ENCODE data around the gene PRKAG2. TPM values are rescaled to one million over a fixed set of nuclear protein-coding genes. Genes with fewer than 3 reads are reported as not detected.

Gene PRKAG2
- total and polyA plus RNA-seq, 2 of the 13 experiments (the other 11 are each of a cell fraction or from before 2014, with no cell fraction given): 0.90 to 1.3 TPM

DNA sequence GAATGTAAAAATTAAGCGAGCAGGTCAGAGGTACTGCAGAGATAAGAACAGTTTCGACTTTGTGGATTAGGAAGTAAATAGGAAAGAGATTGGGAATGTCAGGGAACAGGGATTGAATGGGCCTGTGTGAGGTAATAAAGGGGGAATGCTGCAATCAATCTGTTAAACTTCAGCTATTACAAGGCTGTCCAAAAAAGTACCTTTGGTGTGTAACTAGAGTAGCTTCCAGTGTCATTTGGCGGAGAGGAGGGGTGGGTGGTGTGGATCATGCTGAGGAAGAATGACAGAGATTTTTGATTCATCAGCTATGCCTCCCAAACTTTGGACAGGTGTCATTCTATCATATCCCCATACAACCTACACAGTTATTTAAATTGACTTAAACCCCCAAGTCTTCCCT lies 229.0 kb downstream of the PRKAG2 start:
- no peak overlapping the region for H2AFZ ChIP-seq (ENCODE audit: low read length)
- in situ Hi-C loops (cut with HindIII; ENCODE audit: extremely low pct_ligation_motif_present, low pct_unique_long_range_greater_than_20kb): no loop called here
- FAIRE-seq: no peak

More for the DNA sequence above, 229.0 kb downstream of the PRKAG2 start:
- no peaks in the 10 kb centered on the region for H3K9me3 ChIP-seq (ENCODE audit: low read length)
- no peaks in the 10 kb centered on the region for H3K79me2 ChIP-seq (ENCODE audit: insufficient read depth, low read length)
- no peak overlapping the region for H3K9ac ChIP-seq (ENCODE audit: insufficient read depth, low read depth, low read length)
- no peak for TF ChIP-seq ZNF766 (CRISPR knock-in tag; IDR thresholded peaks at IDR 0.05; ENCODE audit: borderline replicate concordance)
- TF ChIP-seq NR2F6 (IDR thresholded peaks at IDR 0.05): no peak
- TF ChIP-seq NR2F6 (CRISPR knock-in tag; IDR thresholded peaks at IDR 0.05): no peak
- no peak for TF ChIP-seq KAT2B (IDR thresholded peaks at IDR 0.05; ENCODE audit: borderline replicate concordance, low read depth, low read length)
- TF ChIP-seq, protein P1, sequence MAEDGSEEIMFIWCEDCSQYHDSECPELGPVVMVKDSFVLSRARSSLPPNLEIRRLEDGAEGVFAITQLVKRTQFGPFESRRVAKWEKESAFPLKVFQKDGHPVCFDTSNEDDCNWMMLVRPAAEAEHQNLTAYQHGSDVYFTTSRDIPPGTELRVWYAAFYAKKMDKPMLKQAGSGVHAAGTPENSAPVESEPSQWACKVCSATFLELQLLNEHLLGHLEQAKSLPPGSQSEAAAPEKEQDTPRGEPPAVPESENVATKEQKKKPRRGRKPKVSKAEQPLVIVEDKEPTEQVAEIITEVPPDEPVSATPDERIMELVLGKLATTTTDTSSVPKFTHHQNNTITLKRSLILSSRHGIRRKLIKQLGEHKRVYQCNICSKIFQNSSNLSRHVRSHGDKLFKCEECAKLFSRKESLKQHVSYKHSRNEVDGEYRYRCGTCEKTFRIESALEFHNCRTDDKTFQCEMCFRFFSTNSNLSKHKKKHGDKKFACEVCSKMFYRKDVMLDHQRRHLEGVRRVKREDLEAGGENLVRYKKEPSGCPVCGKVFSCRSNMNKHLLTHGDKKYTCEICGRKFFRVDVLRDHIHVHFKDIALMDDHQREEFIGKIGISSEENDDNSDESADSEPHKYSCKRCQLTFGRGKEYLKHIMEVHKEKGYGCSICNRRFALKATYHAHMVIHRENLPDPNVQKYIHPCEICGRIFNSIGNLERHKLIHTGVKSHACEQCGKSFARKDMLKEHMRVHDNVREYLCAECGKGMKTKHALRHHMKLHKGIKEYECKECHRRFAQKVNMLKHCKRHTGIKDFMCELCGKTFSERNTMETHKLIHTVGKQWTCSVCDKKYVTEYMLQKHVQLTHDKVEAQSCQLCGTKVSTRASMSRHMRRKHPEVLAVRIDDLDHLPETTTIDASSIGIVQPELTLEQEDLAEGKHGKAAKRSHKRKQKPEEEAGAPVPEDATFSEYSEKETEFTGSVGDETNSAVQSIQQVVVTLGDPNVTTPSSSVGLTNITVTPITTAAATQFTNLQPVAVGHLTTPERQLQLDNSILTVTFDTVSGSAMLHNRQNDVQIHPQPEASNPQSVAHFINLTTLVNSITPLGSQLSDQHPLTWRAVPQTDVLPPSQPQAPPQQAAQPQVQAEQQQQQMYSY (CRISPR knock-in tag; IDR thresholded peaks at IDR 0.05): no peak
- TF ChIP-seq AKAP8 (CRISPR knock-in tag; IDR thresholded peaks at IDR 0.05): no peak
- TF ChIP-seq REL (CRISPR knock-in tag; conservative IDR thresholded peaks at IDR 0.05): no peak
- TF ChIP-seq ZNF180 (CRISPR knock-in tag; IDR thresholded peaks at IDR 0.05; ENCODE audit: borderline replicate concordance, low read depth): no peak
- no peak for TF ChIP-seq DPF2 (CRISPR knock-in tag; IDR thresholded peaks at IDR 0.05; ENCODE audit: borderline replicate concordance, low read depth)
- no peak for TF ChIP-seq FOXC1 (CRISPR knock-in tag; IDR thresholded peaks at IDR 0.05; ENCODE audit: borderline replicate concordance)
- no peak for TF ChIP-seq ZNF749 (CRISPR knock-in tag; IDR thresholded peaks at IDR 0.05; ENCODE audit: borderline replicate concordance)
- TF ChIP-seq, protein P2, sequence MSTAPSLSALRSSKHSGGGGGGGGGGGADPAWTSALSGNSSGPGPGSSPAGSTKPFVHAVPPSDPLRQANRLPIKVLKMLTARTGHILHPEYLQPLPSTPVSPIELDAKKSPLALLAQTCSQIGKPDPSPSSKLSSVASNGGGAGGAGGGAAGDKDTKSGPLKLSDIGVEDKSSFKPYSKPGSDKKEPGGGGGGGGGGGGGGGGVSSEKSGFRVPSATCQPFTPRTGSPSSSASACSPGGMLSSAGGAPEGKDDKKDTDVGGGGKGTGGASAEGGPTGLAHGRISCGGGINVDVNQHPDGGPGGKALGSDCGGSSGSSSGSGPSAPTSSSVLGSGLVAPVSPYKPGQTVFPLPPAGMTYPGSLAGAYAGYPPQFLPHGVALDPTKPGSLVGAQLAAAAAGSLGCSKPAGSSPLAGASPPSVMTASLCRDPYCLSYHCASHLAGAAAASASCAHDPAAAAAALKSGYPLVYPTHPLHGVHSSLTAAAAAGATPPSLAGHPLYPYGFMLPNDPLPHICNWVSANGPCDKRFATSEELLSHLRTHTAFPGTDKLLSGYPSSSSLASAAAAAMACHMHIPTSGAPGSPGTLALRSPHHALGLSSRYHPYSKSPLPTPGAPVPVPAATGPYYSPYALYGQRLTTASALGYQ (CRISPR knock-in tag; IDR thresholded peaks at IDR 0.05): no peak
- no peak for TF ChIP-seq PTBP1 (IDR thresholded peaks at IDR 0.05; ENCODE audit: low read depth, low read length, poor library complexity, severe bottlenecking)
- H3K27me3 ChIP-seq (ENCODE audit: control insufficient read depth in 1 of 2, insufficient read depth in 2 of 2, low read length in 2 of 2): peaks cover 0 to 8% of the 10 kb centered on the region in 2 experiments; a peak in 1 of 5 replicates
- ATAC-seq: no peak
- BruUV-seq (replicated peaks): no TSS peak
- no peak overlapping the region for H3K4me3 ChIP-seq (replicated peaks in 1 of 3; ENCODE audit: insufficient read depth in 1 of 3, low read depth in 2 of 3, low read length in 3 of 3)
- CTCF ChIA-PET (ENCODE audit: low intra/inter-chr PET ratio, low total read pairs): no interaction called here
- no peaks in the 10 kb centered on the region for H3K36me3 ChIP-seq (replicated peaks in 1 of 2; ENCODE audit: control insufficient read depth in 1 of 2, insufficient read depth in 2 of 2, low read length in 2 of 2)
- DNase-seq (ENCODE audit: low spot score): no peak
- POLR2A ChIA-PET: no interaction called here
- 20% methylated on average over 3 of the region's 3 CpGs for WGBS (ENCODE audit: low lambda C conversion rate)
- H3K4me1 ChIP-seq (ENCODE audit: insufficient read depth, low read length): no peaks in the 10 kb centered on the region
- intact Hi-C loops (cut with micrococcal nuclease; ENCODE audit: unreplicated experiment): no loop called here
- H3K4me2 ChIP-seq (ENCODE audit: low read depth, low read length): no peak overlapping the region
- H3K27ac ChIP-seq (ENCODE audit: extremely low read length, insufficient read depth, low read length): no peak overlapping the region
- H4K20me1 ChIP-seq (ENCODE audit: insufficient read depth, low read length): no peaks in the 10 kb centered on the region
